GM19468 (cell line): ENCODE measurements around the gene ADIG.
"Not testable (repeated sequence)": the region's sequence is repeated elsewhere in the genome, so short reads cannot be mapped to it uniquely, and the experiment has no call there.

Experiments
- ATAC-seq: cut with Tn5 transposase; IDR thresholded peaks from one replicate; pipeline ENCODE4 v1.9.1; 2021; ENCODE audit warnings: mild to moderate bottlenecking, moderate library complexity, moderate number of reproducible peaks; ENCODE audit not compliant: unreplicated experiment; ENCODE audit errors: extremely low read depth

ADIG gene

GRCh38 chr20:38569747-38570525 lies 11.1 kb upstream of the ADIG start:
- no peak for ATAC-seq

- no peak for ATAC-seq
Measured at GRCh38 chr20:38573413-38573812, 7.6 kb upstream of the ADIG start.

GRCh38 chr20:38579219-38579910 lies 1.6 kb upstream of the ADIG start:
- no peak for ATAC-seq

GRCh38 chr20:38579921-38580320 lies 1.1 kb upstream of the ADIG start:
- ATAC-seq, result no peak

GRCh38 chr20:38581830-38582358 lies 897 bp downstream of the ADIG start:
- no peak for ATAC-seq

- ATAC-seq, result no peak
Measured at GRCh38 chr20:38583306-38583705, 2.3 kb downstream of the ADIG start.

GRCh38 chr20:38584099-38584763 lies 3.2 kb downstream of the ADIG start:
- no peak for ATAC-seq

GRCh38 chr20:38585404-38586180 lies 4.6 kb downstream of the ADIG start:
- ATAC-seq, result no peak

GRCh38 chr20:38586181-38586525 lies 5.2 kb downstream of the ADIG start:
- ATAC-seq, result no peak

GRCh38 chr20:38588303-38588702 lies 7.3 kb downstream of the ADIG start:
- ATAC-seq, result no peak

- ATAC-seq, result no peak
Measured at GRCh38 chr20:38589351-38589750, 8.4 kb downstream of the ADIG start.

GRCh38 chr20:38589967-38590675 lies 9.1 kb downstream of the ADIG start:
- ATAC-seq, result no peak

- no peak for ATAC-seq
Measured at GRCh38 chr20:38590676-38591473, 9.9 kb downstream of the ADIG start.

- ATAC-seq, result no peak
Measured at GRCh38 chr20:38591474-38592410, 10.7 kb downstream of the ADIG start.

GRCh38 chr20:38592411-38592790 lies 11.4 kb downstream of the ADIG start:
- not testable (repeated sequence) for ATAC-seq

GRCh38 chr20:38594281-38594680 lies 13.3 kb downstream of the ADIG start:
- not testable (repeated sequence) for ATAC-seq

- ATAC-seq, result not testable (repeated sequence)
Measured at GRCh38 chr20:38595886-38596285, 14.9 kb downstream of the ADIG start.

GRCh38 chr20:38599410-38599882 lies 18.4 kb downstream of the ADIG start:
- no peak for ATAC-seq
